K562 (cell line): ENCODE measurements around the gene CDPF1. TPM values are rescaled to one million over a fixed set of nuclear protein-coding genes. Genes with fewer than 3 reads are reported as not detected.

Source experiments
- ATAC-seq: fragments of 200-7000 bp; cut with Tn5 transposase; 3 replicates; pipeline ENCODE4 v1.9.1; 2020; ENCODE audit warnings: moderate library complexity
- BruUV-seq: library from RNA; stranded (reverse); fragments of 400-500 nt; replicated peaks from 2 replicates; lab custom pipeline; 2021; lab: Mats Ljungman, UMichigan
- CTCF ChIA-PET: fragments of 300-600 bp; formaldehyde crosslinking; extraction: SDS; loops from one replicate; lab custom pipeline; 2021; ENCODE audit warnings: low intra/inter-chr PET ratio; lab: Yijun Ruan, JAX
- POLR2A ChIA-PET: fragments of 300-600, 350-650 bp; sonication (Branson Sonifier 250); formaldehyde crosslinking; extraction: SDS; loops from one replicate; lab custom pipeline; 2021; ENCODE audit warnings: antibody characterized with exemption, inconsistent platforms; lab: Yijun Ruan, JAX
- DNase-seq, 4 experiments: peaks; one replicate each; pipeline versions ENCODE4 v3.0.0 to v3.0.0-alpha.2; 2011 to 2018; ENCODE audit warnings: low spot score in 3 of 4, mixed read lengths in 3 of 4; ENCODE audit errors: extremely low read depth in 1 of 4
- FAIRE-seq: peaks from 2 replicates; lab custom pipeline; 2011; peaks lifted over from hg19 to GRCh38; lab: Jason Lieb, UNC
- H2AFZ ChIP-seq: 2 replicates; pipeline ENCODE4 v1.6.0; 2011; ENCODE audit warnings: low read depth, low read length, control low read depth, inconsistent platforms
- H3K27ac ChIP-seq: fragments of 200-600 bp; 3 replicates; pipeline ENCODE4 v1.8.0; 2011; ENCODE audit warnings: low read depth, mild to moderate bottlenecking, control low read depth, inconsistent platforms, low read length, moderate library complexity, mixed read lengths; ENCODE audit errors: extremely low read depth
- H3K27me3 ChIP-seq, 2 experiments: fragments of 300-600 bp in 1 of 2; 2 replicates in 1 of 2; 3 replicates in 1 of 2; pipeline versions ENCODE4 v1.6.0 to v1.8.0; 2011; ENCODE audit warnings: inconsistent platforms in 2 of 2, low read length in 2 of 2, mild to moderate bottlenecking in 1 of 2, mixed read lengths in 1 of 2, moderate library complexity in 1 of 2; ENCODE audit not compliant: control insufficient read depth in 2 of 2, insufficient read depth in 2 of 2
- H3K36me3 ChIP-seq: fragments of 300-600 bp; 3 replicates; pipeline ENCODE4 v1.8.0; 2011; ENCODE audit warnings: mild to moderate bottlenecking, low read length, inconsistent platforms; ENCODE audit not compliant: control insufficient read depth, insufficient read depth
- H3K4me1 ChIP-seq, 2 experiments: fragments of 200-600 bp in 1 of 2; replicated peaks in 1 of 2; 2 replicates in 1 of 2; 3 replicates in 1 of 2; pipeline versions ENCODE4 v1.5.1 to v1.8.0; 2011; ENCODE audit warnings: inconsistent platforms in 2 of 2, low read length in 2 of 2, mild to moderate bottlenecking in 1 of 2, mixed read lengths in 1 of 2, moderate library complexity in 1 of 2; ENCODE audit not compliant: control insufficient read depth in 2 of 2, insufficient read depth in 2 of 2
- H3K4me2 ChIP-seq: 2 replicates; pipeline ENCODE4 v1.6.1; 2011; ENCODE audit warnings: low read length, control low read depth, inconsistent platforms, mixed read lengths; ENCODE audit not compliant: insufficient read depth
- H3K4me3 ChIP-seq: fragments of 200-600 bp; sonication (generic), shearing (Covaris generic); 2 replicates; pipeline ENCODE4 v1.5.1; 2016; ENCODE audit warnings: control low read depth, inconsistent platforms
- H3K79me2 ChIP-seq: fragments of 200-600 bp; 3 replicates; pipeline ENCODE4 v1.8.0; 2011; ENCODE audit warnings: low read length, inconsistent platforms; ENCODE audit not compliant: control insufficient read depth, insufficient read depth
- H3K9ac ChIP-seq, 2 experiments: 2 replicates each; pipeline versions ENCODE4 v1.6.0 to v1.6.1; 2011; ENCODE audit warnings: low read depth in 2 of 2, low read length in 2 of 2, control low read depth in 1 of 2, inconsistent platforms in 1 of 2, mild to moderate bottlenecking in 1 of 2, mixed read lengths in 1 of 2; ENCODE audit not compliant: insufficient read depth in 1 of 2
- H3K9me1 ChIP-seq: one replicate; pipeline ENCODE4 v1.6.0; 2011; ENCODE audit warnings: inconsistent platforms, mild to moderate bottlenecking, low read length, moderate library complexity; ENCODE audit not compliant: control insufficient read depth, insufficient read depth
- H3K9me3 ChIP-seq: replicated peaks from 2 replicates; pipeline ENCODE4 v1.5.1; 2011; ENCODE audit warnings: low read depth, low read length, inconsistent platforms; ENCODE audit not compliant: control insufficient read depth, insufficient read depth
- H4K20me1 ChIP-seq: replicated peaks from 2 replicates; pipeline ENCODE4 v1.6.1; 2011; ENCODE audit warnings: low read length, inconsistent platforms, mixed read lengths; ENCODE audit not compliant: control insufficient read depth, insufficient read depth
- CBFA2T2 ChIP-seq: fragments of 450-650 bp; conservative IDR thresholded peaks from 2 replicates; pipeline ENCODE4 v1.6.1; 2017; ENCODE audit warnings: mild to moderate bottlenecking
- MTA2 ChIP-seq: fragments of 450-650 bp; IDR thresholded peaks from 2 replicates; pipeline ENCODE4 v1.6.1; 2016; ENCODE audit warnings: low read depth
- NR2C2 ChIP-seq, 2 experiments: fragments of 200-800 bp in 1 of 2; sonication (Bioruptor generic) in 1 of 2; sonication (generic) in 1 of 2; formaldehyde crosslinking in 1 of 2; IDR thresholded peaks; 2 replicates each; pipeline versions ENCODE4 v1.6.1 to v1.8.0; 2016 to 2022; ENCODE audit warnings: mild to moderate bottlenecking in 1 of 2, missing compliant biosample characterization in 1 of 2, missing genetic modification characterization in 1 of 2, missing genetic modification reagents in 1 of 2
- RNF2 ChIP-seq: sonication (generic); IDR thresholded peaks from 2 replicates; pipeline ENCODE4 v1.6.1; 2016
- SIN3B ChIP-seq: fragments of 450-650 bp; IDR thresholded peaks from 2 replicates; pipeline ENCODE4 v1.6.1; 2017; ENCODE audit warnings: low read depth, mild to moderate bottlenecking, moderate library complexity
- TCF3 ChIP-seq: sonication (generic); formaldehyde crosslinking; IDR thresholded peaks from 2 replicates; pipeline ENCODE4 v1.4.0; 2020; ENCODE audit warnings: mild to moderate bottlenecking, missing genetic modification reagents
- TEAD2 ChIP-seq: fragments of 450-650 bp; IDR thresholded peaks from 2 replicates; pipeline ENCODE4 v1.6.1; 2016; ENCODE audit warnings: missing genetic modification characterization, control low read depth, missing compliant biosample characterization
- TEAD4 ChIP-seq, 2 experiments: sonication (generic) in 1 of 2; formaldehyde crosslinking in 1 of 2; IDR thresholded peaks; 2 replicates each; pipeline versions ENCODE4 v1.6.1 to v1.8.0; 2012 to 2022; ENCODE audit warnings: borderline replicate concordance in 1 of 2, inconsistent platforms in 1 of 2, low read length in 1 of 2, mild to moderate bottlenecking in 1 of 2, missing genetic modification reagents in 1 of 2
- YY1 ChIP-seq, 3 experiments: IDR thresholded peaks; 2 replicates each; pipeline ENCODE4 v1.6.1; 2011; ENCODE audit warnings: low read length in 2 of 3, mild to moderate bottlenecking in 2 of 3, moderate library complexity in 2 of 3, borderline replicate concordance in 1 of 3, control low read depth in 1 of 3, low read depth in 1 of 3; ENCODE audit not compliant: insufficient read depth in 3 of 3, insufficient replicate concordance in 2 of 3, control insufficient read depth in 1 of 3, insufficient read length in 1 of 3; ENCODE audit errors: extremely low read depth in 1 of 3
- ZBTB1 ChIP-seq: sonication (generic); formaldehyde crosslinking; IDR thresholded peaks from 2 replicates; pipeline ENCODE4 v1.8.1; 2023; ENCODE audit warnings: missing genetic modification reagents, low read depth, mild to moderate bottlenecking, borderline replicate concordance
- ZC3H8 ChIP-seq: fragments of 450-650 bp; IDR thresholded peaks from 2 replicates; pipeline ENCODE4 v1.6.1; 2017
- ZNF324 ChIP-seq: fragments of 250-450 bp; sonication (Bioruptor Pico); IDR thresholded peaks from 2 replicates; pipeline ENCODE4 v1.4.0; 2020; ENCODE audit warnings: mild to moderate bottlenecking
- WGBS: fragments of 100-300 bp; shearing (Covaris generic); methylation state at CpG from one replicate; pipeline ENCODE4 v1.1.6; 2016; ENCODE audit warnings: low coverage, mixed read lengths; ENCODE audit not compliant: insufficient coverage; ENCODE audit errors: missing lambda C conversion rate; 5-methylcytosine and 5-hydroxymethylcytosine counted together
- in situ Hi-C: fragments of 300-500 bp; cut with MboI; formaldehyde crosslinking; loops from 4 replicates; pipeline ENCODE4 v1.15.0; 2018; ENCODE audit warnings: inconsistent platforms, mixed read lengths
- intact Hi-C: fragments of 100-400 bp; cut with micrococcal nuclease; formaldehyde crosslinking; loops from 2 replicates; pipeline ENCODE4 v1.14.2; 2022
- polyA plus RNA-seq, 8 experiments: library from polyadenylated mRNA; depleted of rRNA in 4 of 8; stranded (reverse) in 5 of 8; unstranded in 3 of 8; fragments of >200 nt; fragmentation: Nextera tagmentation in 2 of 8; fragmentation: Illumina TruSeq in 1 of 8; extraction: Ambion mirVana in 2 of 8; extraction: Trizol in 1 of 8; gene quantifications; 2 replicates each; pipeline versions ENCODE4 v1.2.1 to v1.2.3, GENCODE V29; 2011 to 2014; ENCODE audit warnings: inconsistent platforms in 1 of 8, missing spikeins in 1 of 8
- total RNA-seq, 7 experiments: library from RNA; depleted of rRNA in 6 of 7; stranded (reverse); fragments of >200 nt in 6 of 7; fragmentation: Illumina TruSeq in 2 of 7; extraction: Trizol in 2 of 7; gene quantifications; 2 replicates each; pipeline versions ENCODE4 v1.2.1 to v1.2.3, GENCODE V29; 2011 to 2021; ENCODE audit warnings: low replicate concordance in 1 of 7

CDPF1 gene
- total and polyA plus RNA-seq, 9 of the 15 experiments (the other 6 are each of a cell fraction or from before 2014, with no cell fraction given) = 0.84 to 19.5 (median 9.1) TPM

DNA sequence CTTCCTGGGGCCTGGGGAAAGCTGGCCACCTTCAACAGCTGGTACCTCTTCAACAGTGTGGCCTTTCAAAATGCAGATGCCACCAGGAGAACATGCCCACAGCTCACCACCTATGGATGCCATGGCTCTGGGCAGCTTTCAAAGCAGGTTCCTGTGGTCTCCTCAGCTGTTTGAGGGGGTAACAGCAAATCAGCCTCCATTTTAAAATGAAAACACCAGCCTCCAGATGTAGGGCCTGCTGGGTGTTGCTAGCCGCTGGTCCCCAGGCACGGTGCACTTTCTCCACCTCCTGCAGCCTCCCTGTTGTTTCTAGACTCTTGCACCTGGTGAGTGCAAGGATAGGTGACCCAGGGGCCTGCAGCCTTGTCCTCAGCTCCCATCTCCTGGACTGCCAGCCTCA, 10.0 kb downstream of the CDPF1 start:
- no peak overlapping the region for H2AFZ ChIP-seq
- CTCF ChIA-PET = no interaction called here
- no peak overlapping the region for H3K4me3 ChIP-seq

GRCh38 chr22:46239261-46240048, 10.6 kb downstream of the CDPF1 start:
- Histone ChIP-seq H3K4me3 (no peak overlapping the region), H4K20me1 (no peaks in the 10 kb centered on the region), H3K79me2 (no peaks in the 10 kb centered on the region), H3K27me3 (no peaks in the 10 kb centered on the region), H3K9me3 (no peaks in the 10 kb centered on the region), H3K4me2 (peak overlapping the region; percentile 14; the same call in 1 of the 2 replicates), H3K27ac (no peak overlapping the region), H2AFZ (no peak overlapping the region), H3K4me1 (peaks cover 35 to 37% of the 10 kb centered on the region in 2 experiments; a peak in 4 of 5 replicates), H3K9ac (no peak overlapping the region; a peak in 1 of 4 replicates), H3K9me1 (no peaks in the 10 kb centered on the region), H3K36me3 (peaks cover 5% of the 10 kb centered on the region; the same call in 1 of the 3 replicates)
- 40% methylated on average over 10 of the region's 20 CpGs for WGBS
- FAIRE-seq (no peak), DNase-seq (peak in 3 of 4 experiments; percentile 17 to 51 (median 23)), ATAC-seq (no peak)
- intact Hi-C loops (loop anchor here (10.0 kb wide), 1 partner anchor 85 kb away; the partner anchor contains the start of gene PPARA), in situ Hi-C loops (loop anchor here (10.0 kb wide), 1 partner anchor 95 kb away; no protein-coding TSS in a partner anchor)
- ChIA-PET POLR2A (interaction anchor here (0.8 to 0.9 kb wide), 2 partner anchors 28 to 78 kb away, joined by 3 to 5 read pairs; partner anchors contain the start of gene TTC38), CTCF (no interaction called here)
- no TSS peak for BruUV-seq
- TF ChIP-seq NR2C2 (CRISPR knock-in tag; IDR thresholded peaks at IDR 0.05) (no peak), NR2C2 (tag; IDR thresholded peaks at IDR 0.05) (no peak), TEAD2 (tag) (no peak), YY1 (IDR thresholded peaks at IDR 0.05; ENCODE audit: borderline replicate concordance in 1 of 3, control insufficient read depth in 1 of 3, extremely low read depth in 1 of 3, insufficient read depth in 3 of 3, insufficient read length in 1 of 3, insufficient replicate concordance in 2 of 3, low read depth in 1 of 3, low read length in 2 of 3) (peak in 1 of 3 experiments; percentile 44), TCF3 (peak; percentile 56), CBFA2T2 (peak; percentile 26; the same call in 1 of the 2 replicates), MTA2 (0 out of 2 replicates have a peak, but pooled peaks have one; percentile 9), TEAD4 (IDR thresholded peaks at IDR 0.05; ENCODE audit: low read length) (peak; percentile 63; the same call in 1 of the 2 replicates), TEAD4 (CRISPR knock-in tag; IDR thresholded peaks at IDR 0.05; ENCODE audit: borderline replicate concordance) (no peak), ZBTB1 (CRISPR knock-in tag) (no peak)

More for the DNA sequence above, 10.0 kb downstream of the CDPF1 start:
- Histone ChIP-seq H3K27ac (no peak overlapping the region), H3K4me2 (peak overlapping the region; percentile 14; the same call in 1 of the 2 replicates), H3K9ac (peak overlapping the region in 1 of 2 experiments; percentile 35; a peak in 1 of 4 replicates), H3K79me2 (no peaks in the 10 kb centered on the region), H3K9me3 (no peaks in the 10 kb centered on the region), H4K20me1 (no peaks in the 10 kb centered on the region), H3K4me1 (peaks cover 31 to 38% of the 10 kb centered on the region in 2 experiments; a peak in 4 of 5 replicates), H3K27me3 (no peaks in the 10 kb centered on the region), H3K9me1 (no peaks in the 10 kb centered on the region), H3K36me3 (peaks cover 5% of the 10 kb centered on the region; the same call in 1 of the 3 replicates)
- BruUV-seq = no TSS peak
- in situ Hi-C loops = loop anchor here (10.0 kb wide), 1 partner anchor 95 kb away; no protein-coding TSS in a partner anchor
- TF ChIP-seq ZNF324 (no peak), ZC3H8 (no peak), SIN3B (no peak), NR2C2 (CRISPR knock-in tag; IDR thresholded peaks at IDR 0.05) (no peak), NR2C2 (tag; IDR thresholded peaks at IDR 0.05) (no peak), RNF2 (no peak)
- ATAC-seq (no peak), DNase-seq (no peak), FAIRE-seq (no peak)
- POLR2A ChIA-PET = interaction anchor here (0.8 to 0.9 kb wide), 2 partner anchors 27 to 78 kb away, joined by 3 to 5 read pairs; partner anchors contain the start of gene TTC38
- intact Hi-C loops = loop anchor here (10.0 kb wide), 1 partner anchor 85 kb away; the partner anchor contains the start of gene PPARA
- WGBS = 71% methylated on average over 2 of the region's 2 CpGs
